HFFc6 (cell line): ENCODE results near the gene TUBA3C. TPM values are rescaled to one million over a fixed set of nuclear protein-coding genes. Genes with fewer than 3 reads are reported as not detected.
"Not testable (repeated sequence)": the region's sequence is repeated elsewhere in the genome, so short reads cannot be mapped to it uniquely, and the experiment has no call there.

Experiments used
- DNase-seq: peaks from one replicate; pipeline ENCODE4 v3.0.0-alpha.2; 2018
- H3K27ac Mint-ChIP-seq: 2 replicates; pipeline ENCODE4 v1.8.0; 2020; ENCODE audit warnings: mild to moderate bottlenecking, mixed read lengths
- H3K27me3 Mint-ChIP-seq: 2 replicates; pipeline ENCODE4 v1.8.0; 2021; ENCODE audit warnings: mild to moderate bottlenecking, moderate library complexity, mixed read lengths; ENCODE audit not compliant: insufficient read depth
- H3K36me3 Mint-ChIP-seq: 2 replicates; pipeline ENCODE4 v1.8.0; 2021; ENCODE audit warnings: low read depth, mixed read lengths
- H3K4me1 Mint-ChIP-seq: 2 replicates; pipeline ENCODE4 v1.8.0; 2020; ENCODE audit warnings: low read depth, mixed read lengths
- H3K4me3 Mint-ChIP-seq: 2 replicates; pipeline ENCODE4 v1.8.0; 2020; ENCODE audit warnings: mild to moderate bottlenecking, moderate library complexity, mixed read lengths
- H3K9me3 Mint-ChIP-seq: 2 replicates; pipeline ENCODE4 v1.8.0; 2020; ENCODE audit warnings: mild to moderate bottlenecking, mixed read lengths
- CTCF ChIP-seq: fragments of 200-600 bp; sonication (generic); IDR thresholded peaks from 2 replicates; pipeline ENCODE4 v1.5.0; 2021; ENCODE audit warnings: antibody characterized with exemption, mild to moderate bottlenecking
- long read RNA-seq: library from polyadenylated mRNA; unstranded; transcript quantifications from one replicate; pipeline ENCODE4 v2.0.0, GENCODE V29; 2019
- total RNA-seq, 6 experiments: library from RNA; stranded (reverse); fragmentation: NEBNext Ultra II Directional; extraction: Animal tissue kit (Norgen Biotek cat#: 25700); gene quantifications; 2 replicates in 1 of 6; 3 replicates in 5 of 6; pipeline ENCODE4 v1.2.3, GENCODE V29; 2021

Gene TUBA3C
- not detected for total RNA-seq
- long read RNA-seq, result 0 reads

GRCh38 chr13:19181621-19182485 lies at the start of gene TUBA3C:
TUBA3C (minus strand) TSS chr13:19181824; CDS start chr13:19181747, 77 bp downstream.
- H3K4me3 Mint-ChIP-seq, result no peak within 1 kb of the TSS
- H3K36me3 Mint-ChIP-seq, result peaks cover 4% of the 10 kb centered on the region; the same call in 1 of the 2 replicates
- DNase-seq, result no peak
- peaks cover 66% of the 10 kb centered on the region for H3K9me3 Mint-ChIP-seq
- no peaks in the 10 kb centered on the region for H3K27me3 Mint-ChIP-seq
- H3K4me1 Mint-ChIP-seq, result no peaks in the 10 kb centered on the region
- no peak for TF ChIP-seq CTCF
- H3K27ac Mint-ChIP-seq, result no peak within 1 kb of the TSS

GRCh38 chr13:19207413-19207812 lies 25.8 kb upstream of the TUBA3C start:
- not testable (repeated sequence) for H3K27me3 Mint-ChIP-seq, H3K9me3 Mint-ChIP-seq, DNase-seq, H3K4me1 Mint-ChIP-seq, H3K27ac Mint-ChIP-seq, H3K36me3 Mint-ChIP-seq, H3K4me3 Mint-ChIP-seq

- DNase-seq, H3K27me3 Mint-ChIP-seq, H3K4me3 Mint-ChIP-seq, H3K27ac Mint-ChIP-seq, H3K4me1 Mint-ChIP-seq, H3K36me3 Mint-ChIP-seq: not testable (repeated sequence)
- peaks cover 46% of the 10 kb centered on the region for H3K9me3 Mint-ChIP-seq
These were observed 11.0 kb upstream of the TUBA3C start for GRCh38 chr13:19192622-19193021.

GRCh38 chr13:19189911-19190310 lies 8.3 kb upstream of the TUBA3C start:
- not testable (repeated sequence) for H3K27ac Mint-ChIP-seq, H3K4me3 Mint-ChIP-seq, H3K27me3 Mint-ChIP-seq, H3K36me3 Mint-ChIP-seq, H3K4me1 Mint-ChIP-seq, DNase-seq
- H3K9me3 Mint-ChIP-seq, result peaks cover 63% of the 10 kb centered on the region

- H3K27ac Mint-ChIP-seq, result not testable (repeated sequence)
These were observed 7.7 kb upstream of the TUBA3C start for GRCh38 chr13:19189368-19189767.

GRCh38 chr13:19185865-19186645 lies 4.4 kb upstream of the TUBA3C start:
- peaks cover 7% of the 10 kb centered on the region; the same call in 1 of the 2 replicates for H3K36me3 Mint-ChIP-seq
- no peak for TF ChIP-seq CTCF
- peaks cover 74% of the 10 kb centered on the region for H3K9me3 Mint-ChIP-seq
- no peak overlapping the region for H3K4me3 Mint-ChIP-seq
- H3K27me3 Mint-ChIP-seq, result no peaks in the 10 kb centered on the region
- H3K27ac Mint-ChIP-seq, result no peak overlapping the region
- DNase-seq, result no peak
- no peaks in the 10 kb centered on the region for H3K4me1 Mint-ChIP-seq

More at GRCh38 chr13:19189368-19189767, 7.7 kb upstream of the TUBA3C start:
- H3K27me3 Mint-ChIP-seq, H3K4me1 Mint-ChIP-seq, H3K36me3 Mint-ChIP-seq, DNase-seq, H3K4me3 Mint-ChIP-seq: not testable (repeated sequence)
- peaks cover 62% of the 10 kb centered on the region for H3K9me3 Mint-ChIP-seq

GRCh38 chr13:19185086-19185864 lies 3.7 kb upstream of the TUBA3C start:
- H3K27me3 Mint-ChIP-seq, result no peaks in the 10 kb centered on the region
- DNase-seq, result no peak
- no peak overlapping the region for H3K4me3 Mint-ChIP-seq
- H3K36me3 Mint-ChIP-seq, result peaks cover 7% of the 10 kb centered on the region; the same call in 1 of the 2 replicates
- peaks cover 68% of the 10 kb centered on the region for H3K9me3 Mint-ChIP-seq
- H3K4me1 Mint-ChIP-seq, result no peaks in the 10 kb centered on the region
- H3K27ac Mint-ChIP-seq, result no peak overlapping the region
- no peak for TF ChIP-seq CTCF
